Endothelial cell of umbilical vein (primary cell): ENCODE data around the gene TBC1D9B. TPM values are rescaled to one million over a fixed set of nuclear protein-coding genes. Genes with fewer than 3 reads are reported as not detected.

Experiments used
- BruUV-seq: library from RNA; stranded (reverse); fragments of 400-500 nt; replicated peaks from 2 replicates; lab custom pipeline; 2021; lab: Mats Ljungman, UMichigan
- CTCF ChIA-PET: fragments of 300-600, 350-600 bp; sonication (Branson Sonifier 250); formaldehyde crosslinking; loops from one replicate; lab custom pipeline; 2021; ENCODE audit warnings: antibody characterized with exemption, inconsistent platforms; lab: Charles Lee
- POLR2A ChIA-PET: fragments of 300-600, 350-600 bp; sonication (Branson Sonifier 250); formaldehyde crosslinking; loops from one replicate; lab custom pipeline; 2021; ENCODE audit warnings: antibody characterized with exemption, inconsistent platforms; lab: Charles Lee
- DNase-seq: peaks from one replicate; pipeline ENCODE4 v3.0.0-alpha.2; 2011; ENCODE audit warnings: low read depth, low spot score
- FAIRE-seq: peaks from 2 replicates; lab custom pipeline; 2011; peaks lifted over from hg19 to GRCh38; lab: Jason Lieb, UNC
- H2AFZ ChIP-seq: 2 replicates; pipeline ENCODE4 v1.6.0; 2012; ENCODE audit warnings: low read depth, low read length, control low read depth, inconsistent platforms
- H3K27ac ChIP-seq: 2 replicates; pipeline ENCODE4 v1.5.1; 2011; ENCODE audit warnings: low read depth, mild to moderate bottlenecking, control low read depth, low read length, moderate library complexity; ENCODE audit not compliant: insufficient read depth
- H3K27me3 ChIP-seq, 2 experiments: 2 replicates each; pipeline versions ENCODE4 v1.6.0 to v1.6.1; 2011; ENCODE audit warnings: low read length in 2 of 2, mixed read lengths in 1 of 2; ENCODE audit not compliant: control insufficient read depth in 2 of 2, insufficient read depth in 2 of 2
- H3K36me3 ChIP-seq, 2 experiments: 2 replicates in 1 of 2; 3 replicates in 1 of 2; pipeline ENCODE4 v1.5.1; 2011; ENCODE audit warnings: low read length in 2 of 2, mild to moderate bottlenecking in 1 of 2, moderate library complexity in 1 of 2; ENCODE audit not compliant: control insufficient read depth in 2 of 2, insufficient read depth in 2 of 2; ENCODE audit errors: extremely low read depth in 1 of 2
- H3K4me1 ChIP-seq: 3 replicates; pipeline ENCODE4 v1.5.1; 2011; ENCODE audit warnings: mild to moderate bottlenecking, low read length; ENCODE audit not compliant: control insufficient read depth, insufficient read depth; ENCODE audit errors: extremely low read depth
- H3K4me2 ChIP-seq: 2 replicates; pipeline ENCODE4 v1.6.1; 2011; ENCODE audit warnings: low read length, control low read depth, mixed read lengths; ENCODE audit not compliant: insufficient read depth
- H3K4me3 ChIP-seq, 3 experiments: fragments of 200-600 bp in 1 of 3; sonication (generic), shearing (Covaris generic) in 1 of 3; replicated peaks in 1 of 3; 2 replicates each; pipeline ENCODE4 v1.5.1; 2011 to 2016; ENCODE audit warnings: control low read depth in 3 of 3, low read length in 3 of 3, mild to moderate bottlenecking in 2 of 3, inconsistent platforms in 1 of 3, low read depth in 1 of 3, moderate library complexity in 1 of 3; ENCODE audit not compliant: insufficient read depth in 1 of 3
- H3K79me2 ChIP-seq: 2 replicates; pipeline ENCODE4 v1.6.0; 2012; ENCODE audit warnings: low read length, inconsistent platforms; ENCODE audit not compliant: control insufficient read depth, insufficient read depth
- H3K9ac ChIP-seq: replicated peaks from 2 replicates; pipeline ENCODE3; 2011; ENCODE audit warnings: low read length, control low read depth; ENCODE audit not compliant: insufficient read depth; ENCODE audit errors: extremely low read depth
- H3K9me1 ChIP-seq: replicated peaks from 3 replicates; pipeline ENCODE4 v1.6.0; 2011; ENCODE audit warnings: mild to moderate bottlenecking, low read length; ENCODE audit not compliant: control insufficient read depth, insufficient read depth; ENCODE audit errors: extremely low read depth
- H3K9me3 ChIP-seq: replicated peaks from 2 replicates; pipeline ENCODE4 v1.5.1; 2012; ENCODE audit warnings: low read length, inconsistent platforms; ENCODE audit not compliant: control insufficient read depth, insufficient read depth
- H4K20me1 ChIP-seq: replicated peaks from 2 replicates; pipeline ENCODE3; 2011; ENCODE audit warnings: mild to moderate bottlenecking, low read length; ENCODE audit not compliant: control insufficient read depth, insufficient read depth; ENCODE audit errors: extremely low read depth
- EZH2 ChIP-seq: IDR thresholded peaks from 2 replicates; pipeline ENCODE4 v1.6.1; 2012; ENCODE audit warnings: borderline replicate concordance, low read depth, mild to moderate bottlenecking, moderate library complexity, low read length, inconsistent platforms; ENCODE audit not compliant: severe bottlenecking
- FOS ChIP-seq: IDR thresholded peaks from 2 replicates; pipeline ENCODE4 v1.6.1; 2011; ENCODE audit warnings: mild to moderate bottlenecking, low read length, moderate library complexity, borderline replicate concordance; ENCODE audit not compliant: insufficient read depth
- GATA2 ChIP-seq: IDR thresholded peaks from 2 replicates; pipeline ENCODE4 v1.7.0; 2011; ENCODE audit warnings: low read depth, mild to moderate bottlenecking, moderate library complexity, mixed read lengths, low read length; ENCODE audit not compliant: insufficient read length, insufficient read depth
- JUN ChIP-seq: IDR thresholded peaks from 2 replicates; pipeline ENCODE4 v1.6.1; 2011; ENCODE audit warnings: borderline replicate concordance, low read depth; ENCODE audit not compliant: insufficient read length, insufficient read depth
- MAX ChIP-seq: IDR thresholded peaks from 2 replicates; pipeline ENCODE4 v1.6.1; 2011; ENCODE audit not compliant: insufficient read depth, insufficient read length
- MYC ChIP-seq: IDR thresholded peaks from one replicate; pipeline ENCODE4 v1.6.1; 2011; ENCODE audit warnings: mild to moderate bottlenecking, low read depth, low read length
- POLR2A ChIP-seq: IDR thresholded peaks from 2 replicates; pipeline ENCODE4 v1.6.1; 2012; ENCODE audit warnings: low read depth, mild to moderate bottlenecking, control low read depth, low read length
- POLR2AphosphoS5 ChIP-seq: IDR thresholded peaks from 2 replicates; pipeline ENCODE4 v1.6.1; 2012; ENCODE audit warnings: low read depth, mild to moderate bottlenecking, control low read depth, low read length, moderate library complexity; ENCODE audit not compliant: insufficient read depth
- dilution Hi-C: fragments of 300-500 bp; cut with MboI; formaldehyde crosslinking; loops from one replicate; pipeline ENCODE4 v1.15.0; 2019; ENCODE audit warnings: low sequenced_read_pairs; ENCODE audit not compliant: extremely low pct_ligation_motif_present
- intact Hi-C: fragments of 100-400 bp; cut with micrococcal nuclease; formaldehyde crosslinking; loops from one replicate; pipeline ENCODE4 v1.10.0; 2022
- polyA plus RNA-seq, 4 experiments: library from polyadenylated mRNA; depleted of rRNA in 3 of 4; stranded (reverse) in 3 of 4; unstranded in 1 of 4; fragments of >200 nt; gene quantifications; 2 replicates each; pipeline versions ENCODE4 v1.2.1 to v1.2.3, GENCODE V29; 2011 to 2012; ENCODE audit warnings: missing spikeins in 1 of 4
- total RNA-seq: library from RNA; stranded (reverse); gene quantifications from 2 replicates; pipeline ENCODE4 v1.2.3, GENCODE V29; 2021
- TF ChIP-seq, protein P1 (sequence below), 2 donors: IDR thresholded peaks; 1 replicate in 1 of 2; 2 replicates in 1 of 2; pipeline ENCODE4 v1.5.1; 2011; ENCODE audit warnings: low read length in 2 of 2, mild to moderate bottlenecking in 2 of 2, moderate library complexity in 2 of 2, control low read depth in 1 of 2, inconsistent platforms in 1 of 2, low read depth in 1 of 2; ENCODE audit not compliant: insufficient read depth in 1 of 2; ENCODE audit errors: extremely low read depth in 1 of 2

Gene TBC1D9B
- total and polyA plus RNA-seq, 2 donors (not counting 3 experiments of a cell fraction or from before 2014, with no cell fraction given): 82.8 to 150 TPM

GRCh38 chr5:179915406-179915935 is 7.8 kb upstream of the TBC1D9B start:
- dilution Hi-C loops: no loop called here
- H3K36me3 ChIP-seq: no peaks in the 10 kb centered on the region
- no peaks in the 10 kb centered on the region for H3K9me1 ChIP-seq
- DNase-seq (no peak), FAIRE-seq (no peak)
- no peak overlapping the region for H3K27ac ChIP-seq
- H3K9me3 ChIP-seq: no peaks in the 10 kb centered on the region
- H3K4me1 ChIP-seq: no peaks in the 10 kb centered on the region
- peaks cover 2 to 3% of the 10 kb centered on the region in 2 experiments for H3K27me3 ChIP-seq
- no peak overlapping the region for H2AFZ ChIP-seq
- H3K4me3 ChIP-seq: no peak overlapping the region
- intact Hi-C loops: no loop called here
- TF ChIP-seq MYC: no peak
- TF ChIP-seq, protein P1, sequence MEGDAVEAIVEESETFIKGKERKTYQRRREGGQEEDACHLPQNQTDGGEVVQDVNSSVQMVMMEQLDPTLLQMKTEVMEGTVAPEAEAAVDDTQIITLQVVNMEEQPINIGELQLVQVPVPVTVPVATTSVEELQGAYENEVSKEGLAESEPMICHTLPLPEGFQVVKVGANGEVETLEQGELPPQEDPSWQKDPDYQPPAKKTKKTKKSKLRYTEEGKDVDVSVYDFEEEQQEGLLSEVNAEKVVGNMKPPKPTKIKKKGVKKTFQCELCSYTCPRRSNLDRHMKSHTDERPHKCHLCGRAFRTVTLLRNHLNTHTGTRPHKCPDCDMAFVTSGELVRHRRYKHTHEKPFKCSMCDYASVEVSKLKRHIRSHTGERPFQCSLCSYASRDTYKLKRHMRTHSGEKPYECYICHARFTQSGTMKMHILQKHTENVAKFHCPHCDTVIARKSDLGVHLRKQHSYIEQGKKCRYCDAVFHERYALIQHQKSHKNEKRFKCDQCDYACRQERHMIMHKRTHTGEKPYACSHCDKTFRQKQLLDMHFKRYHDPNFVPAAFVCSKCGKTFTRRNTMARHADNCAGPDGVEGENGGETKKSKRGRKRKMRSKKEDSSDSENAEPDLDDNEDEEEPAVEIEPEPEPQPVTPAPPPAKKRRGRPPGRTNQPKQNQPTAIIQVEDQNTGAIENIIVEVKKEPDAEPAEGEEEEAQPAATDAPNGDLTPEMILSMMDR (IDR thresholded peaks at IDR 0.05; ENCODE audit: extremely low read depth in 1 of 2, insufficient read depth in 1 of 2, low read depth in 1 of 2, low read length in 2 of 2): no peak
- no peak for TF ChIP-seq FOS
- no peak for TF ChIP-seq MAX
- TF ChIP-seq POLR2A: no peak
- TF ChIP-seq GATA2: no peak
- TF ChIP-seq JUN: no peak
- TF ChIP-seq EZH2: no peak
- no peak for TF ChIP-seq POLR2AphosphoS5
- no peak overlapping the region for H3K4me2 ChIP-seq
- BruUV-seq: no TSS peak
- CTCF ChIA-PET: no interaction called here
- H3K9ac ChIP-seq: no peak overlapping the region
- POLR2A ChIA-PET: no interaction called here
- H4K20me1 ChIP-seq: no peaks in the 10 kb centered on the region
- no peaks in the 10 kb centered on the region for H3K79me2 ChIP-seq
